WTC11 (cell line): ENCODE measurements around the gene AOC1. TPM values are rescaled to one million over a fixed set of nuclear protein-coding genes. Genes with fewer than 3 reads are reported as not detected.

ENCODE experiments used
- ATAC-seq: fragments of 200-7000 bp; cut with Tn5 transposase; 2 replicates; pipeline ENCODE4 v1.10.0; 2021; ENCODE audit warnings: mild to moderate bottlenecking, moderate library complexity
- CTCF ChIA-PET: fragments of 300-600 bp; sonication (Branson Sonifier 250); formaldehyde crosslinking; loops from one replicate; lab custom pipeline; 2021; ENCODE audit warnings: antibody characterized with exemption; lab: Charles Lee
- POLR2A ChIA-PET: fragments of 350-600 bp; sonication (Branson Sonifier 250); formaldehyde crosslinking; loops from one replicate; lab custom pipeline; 2021; ENCODE audit warnings: antibody characterized with exemption; lab: Charles Lee
- DNase-seq: peaks from one replicate; pipeline ENCODE4 v3.0.0; 2021; ENCODE audit warnings: low spot score
- H3K27ac Mint-ChIP-seq: 2 replicates; pipeline ENCODE4 v1.8.0; 2021; ENCODE audit warnings: mixed read lengths
- H3K27me3 Mint-ChIP-seq: 2 replicates; pipeline ENCODE4 v1.8.0; 2021; ENCODE audit warnings: low read depth, mild to moderate bottlenecking, moderate library complexity, mixed read lengths
- H3K36me3 Mint-ChIP-seq: 2 replicates; pipeline ENCODE4 v1.8.0; 2021; ENCODE audit warnings: mixed read lengths
- H3K4me1 Mint-ChIP-seq: 2 replicates; pipeline ENCODE4 v1.8.0; 2022; ENCODE audit warnings: mixed read lengths
- H3K4me3 Mint-ChIP-seq: 2 replicates; pipeline ENCODE4 v1.8.0; 2021; ENCODE audit warnings: mild to moderate bottlenecking, moderate library complexity, mixed read lengths
- H3K9me3 Mint-ChIP-seq: 2 replicates; pipeline ENCODE4 v1.8.0; 2021; ENCODE audit warnings: mixed read lengths
- ATF6 ChIP-seq: sonication (generic); formaldehyde crosslinking; IDR thresholded peaks from 2 replicates; pipeline ENCODE4 v1.8.1; 2023; ENCODE audit warnings: mild to moderate bottlenecking, missing genetic modification reagents
- CREB1 ChIP-seq: sonication (generic); formaldehyde crosslinking; IDR thresholded peaks from 2 replicates; pipeline ENCODE4 v1.8.0; 2023; ENCODE audit warnings: mild to moderate bottlenecking, missing genetic modification reagents
- CREM ChIP-seq: sonication (generic); formaldehyde crosslinking; IDR thresholded peaks from 2 replicates; pipeline ENCODE4 v1.8.1; 2022; ENCODE audit warnings: mild to moderate bottlenecking, missing genetic modification reagents, moderate library complexity
- CTCF ChIP-seq: fragments of 200-600 bp; IDR thresholded peaks from 2 replicates; pipeline ENCODE4 v1.8.0; 2022; ENCODE audit warnings: antibody characterized with exemption
- E2F4 ChIP-seq: sonication (generic); formaldehyde crosslinking; IDR thresholded peaks from 2 replicates; pipeline ENCODE4 v1.8.1; 2022; ENCODE audit warnings: low read depth, mild to moderate bottlenecking, moderate library complexity, missing genetic modification reagents, borderline replicate concordance
- EMX1 ChIP-seq: fragments of 250-450 bp; sonication (Bioruptor Pico); IDR thresholded peaks from 2 replicates; pipeline ENCODE4 v1.8.0; 2021; ENCODE audit warnings: mild to moderate bottlenecking
- ETV6 ChIP-seq: sonication (generic); formaldehyde crosslinking; IDR thresholded peaks from 2 replicates; pipeline ENCODE4 v1.8.1; 2022; ENCODE audit warnings: mild to moderate bottlenecking, missing genetic modification reagents
- GRHL2 ChIP-seq: fragments of 250-450 bp; sonication (Bioruptor Pico); IDR thresholded peaks from 2 replicates; pipeline ENCODE4 v1.8.0; 2022; ENCODE audit warnings: mild to moderate bottlenecking, moderate library complexity; ENCODE audit not compliant: insufficient replicate concordance, severe bottlenecking
- HMGA2 ChIP-seq: fragments of 250-450 bp; sonication (Bioruptor Pico); IDR thresholded peaks from 2 replicates; pipeline ENCODE4 v1.4.0; 2021; ENCODE audit warnings: mild to moderate bottlenecking, moderate library complexity
- JAZF1 ChIP-seq: fragments of 250-450 bp; sonication (Bioruptor Pico); IDR thresholded peaks from 2 replicates; pipeline ENCODE4 v1.9.0; 2021; ENCODE audit warnings: moderate library complexity, mild to moderate bottlenecking, inconsistent platforms
- JUN ChIP-seq: sonication (generic); formaldehyde crosslinking; IDR thresholded peaks from 2 replicates; pipeline ENCODE4 v1.8.0; 2023; ENCODE audit warnings: mild to moderate bottlenecking, missing genetic modification reagents
- MLX ChIP-seq: sonication (generic); formaldehyde crosslinking; IDR thresholded peaks from 2 replicates; pipeline ENCODE4 v1.8.1; 2023; ENCODE audit warnings: mild to moderate bottlenecking, missing genetic modification reagents, moderate library complexity
- NFATC4 ChIP-seq: fragments of 250-450 bp; sonication (Bioruptor Pico); IDR thresholded peaks from 2 replicates; pipeline ENCODE4 v1.9.0; 2021; ENCODE audit warnings: mild to moderate bottlenecking
- NFYB ChIP-seq: sonication (generic); formaldehyde crosslinking; conservative IDR thresholded peaks from 2 replicates; pipeline ENCODE4 v1.8.0; 2022; ENCODE audit warnings: low read depth, missing genetic modification reagents
- NR3C1 ChIP-seq: sonication (generic); formaldehyde crosslinking; conservative IDR thresholded peaks from 2 replicates; pipeline ENCODE4 v1.8.1; 2023; ENCODE audit warnings: low read depth, mild to moderate bottlenecking, missing genetic modification reagents
- RORB ChIP-seq: fragments of 250-450 bp; sonication (Bioruptor Pico); IDR thresholded peaks from 2 replicates; pipeline ENCODE4 v1.9.0; 2021; ENCODE audit warnings: mild to moderate bottlenecking
- SMAD3 ChIP-seq: sonication (generic); formaldehyde crosslinking; IDR thresholded peaks from 2 replicates; pipeline ENCODE4 v1.8.0; 2022; ENCODE audit warnings: missing genetic modification reagents, mild to moderate bottlenecking, borderline replicate concordance
- SOX15 ChIP-seq: fragments of 250-450 bp; sonication (Bioruptor Pico); IDR thresholded peaks from 2 replicates; pipeline ENCODE4 v1.9.0; 2021; ENCODE audit warnings: mild to moderate bottlenecking
- STAT6 ChIP-seq: sonication (generic); formaldehyde crosslinking; conservative IDR thresholded peaks from 2 replicates; pipeline ENCODE4 v1.8.1; 2023; ENCODE audit warnings: mild to moderate bottlenecking, low read depth, missing genetic modification reagents, moderate library complexity
- TEAD1 ChIP-seq: sonication (generic); formaldehyde crosslinking; IDR thresholded peaks from 2 replicates; pipeline ENCODE4 v1.8.0; 2022; ENCODE audit warnings: mild to moderate bottlenecking, missing genetic modification reagents
- USF1 ChIP-seq: sonication (generic); formaldehyde crosslinking; IDR thresholded peaks from 2 replicates; pipeline ENCODE4 v1.8.0; 2022; ENCODE audit warnings: mild to moderate bottlenecking, missing genetic modification reagents
- ZBTB21 ChIP-seq: sonication (generic); formaldehyde crosslinking; IDR thresholded peaks from 2 replicates; pipeline ENCODE4 v1.8.1; 2023; ENCODE audit warnings: mild to moderate bottlenecking, missing genetic modification reagents, borderline replicate concordance
- ZNF219 ChIP-seq: sonication (generic); formaldehyde crosslinking; IDR thresholded peaks from 2 replicates; pipeline ENCODE4 v1.8.0; 2023; ENCODE audit warnings: missing genetic modification reagents, mild to moderate bottlenecking, borderline replicate concordance
- ZNF416 ChIP-seq: fragments of 250-450 bp; sonication (Bioruptor Pico); IDR thresholded peaks from 2 replicates; pipeline ENCODE4 v1.9.0; 2021; ENCODE audit warnings: mild to moderate bottlenecking, inconsistent platforms
- total RNA-seq: library from RNA; stranded (reverse); gene quantifications from 3 replicates; pipeline ENCODE4 v1.2.3, GENCODE V29; 2021

AOC1 gene
- total RNA-seq, 1 experiment from 2014 or later = 0.17 TPM

- ChIA-PET POLR2A (no interaction called here), CTCF (interaction anchor here (0.6 to 1.4 kb wide), 2 partner anchors 41 to 1174 kb away, joined by 3 read pairs; no protein-coding TSS in a partner anchor)
- no peaks in the 10 kb centered on the region for H3K36me3 Mint-ChIP-seq
- no peak for TF ChIP-seq ZBTB21 (CRISPR knock-in tag)
- no peak for TF ChIP-seq NFATC4 (CRISPR knock-in tag)
- no peak for TF ChIP-seq USF1 (CRISPR knock-in tag)
- TF ChIP-seq CREM (CRISPR knock-in tag) = no peak
- no peak for TF ChIP-seq ZNF416 (CRISPR knock-in tag)
- no peak for TF ChIP-seq E2F4 (CRISPR knock-in tag)
- TF ChIP-seq ETV6 = no peak
- TF ChIP-seq MLX = no peak
- TF ChIP-seq RORB (CRISPR knock-in tag) = no peak
- TF ChIP-seq STAT6 (CRISPR knock-in tag) = no peak
- no peak for TF ChIP-seq ZNF219 (CRISPR knock-in tag)
- no peak for TF ChIP-seq SMAD3 (CRISPR knock-in tag)
- no peak for TF ChIP-seq NFYB (CRISPR knock-in tag)
- no peak for TF ChIP-seq CTCF
- TF ChIP-seq SOX15 = no peak
- no peak for TF ChIP-seq HMGA2
- no peaks in the 10 kb centered on the region for H3K4me1 Mint-ChIP-seq
- H3K27me3 Mint-ChIP-seq = no peaks in the 10 kb centered on the region
- DNase-seq (no peak), ATAC-seq (no peak)
- no peak overlapping the region for H3K4me3 Mint-ChIP-seq
- no peaks in the 10 kb centered on the region; the same call in 1 of the 2 replicates for H3K9me3 Mint-ChIP-seq
- no peak overlapping the region for H3K27ac Mint-ChIP-seq
These were observed 16.5 kb upstream of the AOC1 start for GRCh38 chr7:150835702-150836280.

GRCh38 chr7:150838965-150839650, 13.2 kb upstream of the AOC1 start:
- CTCF ChIA-PET = no interaction called here
- TF ChIP-seq JAZF1 (CRISPR knock-in tag) = no peak
- TF ChIP-seq TEAD1 = no peak
- TF ChIP-seq CREB1 (CRISPR knock-in tag) = no peak
- TF ChIP-seq GRHL2 (CRISPR knock-in tag) = no peak
- TF ChIP-seq EMX1 (CRISPR knock-in tag) = no peak
- no peak for TF ChIP-seq ATF6 (CRISPR knock-in tag)
- no peak for TF ChIP-seq STAT6 (CRISPR knock-in tag)
- no peak for TF ChIP-seq NR3C1 (CRISPR knock-in tag)
- no peak for TF ChIP-seq JUN
- Mint-ChIP-seq H3K4me3 (no peak overlapping the region), H3K36me3 (no peaks in the 10 kb centered on the region), H3K9me3 (no peaks in the 10 kb centered on the region; the same call in 1 of the 2 replicates), H3K27ac (no peak overlapping the region), H3K27me3 (no peaks in the 10 kb centered on the region), H3K4me1 (no peaks in the 10 kb centered on the region)
- POLR2A ChIA-PET = no interaction called here
- ATAC-seq = no peak
- DNase-seq = no peak
